HG03354 (cell line): Measurements from ENCODE around the gene DPYD.
"Not testable (repeated sequence)": the region's sequence is repeated elsewhere in the genome, so short reads cannot be mapped to it uniquely, and the experiment has no call there.

Experiments used
- ATAC-seq: cut with Tn5 transposase; IDR thresholded peaks from one replicate; pipeline ENCODE4 v1.9.1; 2021; ENCODE audit warnings: mild to moderate bottlenecking; ENCODE audit not compliant: unreplicated experiment, poor library complexity, severe bottlenecking

The DPYD gene

DNA sequence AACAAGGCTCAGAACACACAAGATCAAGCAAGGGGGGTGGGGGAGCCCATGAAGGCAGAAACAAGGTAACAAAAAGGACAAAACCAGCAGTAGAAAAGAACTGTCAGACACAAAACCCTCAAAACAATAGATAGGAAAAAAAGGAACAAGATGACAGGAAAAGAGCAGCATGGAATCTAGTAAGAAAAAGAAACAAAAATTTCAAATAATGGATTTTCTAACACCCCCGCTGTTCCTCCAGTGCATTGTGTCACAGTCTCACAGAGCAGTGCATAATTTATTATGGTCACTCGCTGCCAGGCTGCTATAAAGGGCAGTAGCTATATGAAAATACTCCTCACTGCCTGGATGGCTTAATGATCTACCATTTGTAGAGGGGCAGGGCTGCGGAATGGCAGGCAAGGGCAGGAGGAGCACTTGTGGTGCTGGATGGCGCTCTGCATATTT, 567.9 kb downstream of the DPYD start:
- ATAC-seq, result no peak

DNA sequence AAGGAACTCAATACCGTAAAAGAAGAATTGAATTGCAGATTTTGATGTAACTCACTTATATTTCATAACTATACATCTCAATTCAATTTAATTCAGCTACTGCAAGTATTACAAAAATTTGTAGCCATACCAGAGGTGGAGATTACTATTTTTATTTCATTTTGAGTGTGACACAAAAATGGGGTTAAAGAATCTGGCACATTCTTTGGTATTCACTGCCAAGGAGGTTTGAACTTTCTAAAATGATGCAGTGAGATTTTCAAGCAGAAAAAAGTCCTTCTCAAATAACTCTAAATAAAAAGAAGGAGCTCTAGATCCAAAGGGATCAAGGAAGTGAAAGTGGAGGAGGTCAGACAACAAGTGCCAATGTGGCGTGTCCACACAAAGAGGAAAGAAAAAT, 569.0 kb downstream of the DPYD start:
- ATAC-seq, result no peak

DNA sequence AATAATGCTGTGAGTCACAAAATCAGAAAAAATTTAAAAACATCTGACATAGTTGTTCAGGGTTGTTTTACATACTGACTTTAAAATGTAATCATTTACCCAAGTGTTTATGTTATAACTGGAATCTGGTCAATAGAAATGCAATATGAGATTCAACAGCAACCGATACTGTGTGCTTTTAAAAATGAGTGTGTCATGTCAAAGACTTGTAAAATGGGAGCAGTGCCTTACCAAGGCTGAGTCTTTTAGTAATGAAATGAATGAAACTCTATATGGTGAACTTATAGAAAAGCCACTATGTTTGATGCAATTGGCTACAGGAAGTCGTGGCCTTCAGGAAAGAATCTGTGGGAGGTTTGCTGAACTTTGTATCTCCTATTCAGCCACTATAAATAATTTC, 570.2 kb downstream of the DPYD start:
- no peak for ATAC-seq

DNA sequence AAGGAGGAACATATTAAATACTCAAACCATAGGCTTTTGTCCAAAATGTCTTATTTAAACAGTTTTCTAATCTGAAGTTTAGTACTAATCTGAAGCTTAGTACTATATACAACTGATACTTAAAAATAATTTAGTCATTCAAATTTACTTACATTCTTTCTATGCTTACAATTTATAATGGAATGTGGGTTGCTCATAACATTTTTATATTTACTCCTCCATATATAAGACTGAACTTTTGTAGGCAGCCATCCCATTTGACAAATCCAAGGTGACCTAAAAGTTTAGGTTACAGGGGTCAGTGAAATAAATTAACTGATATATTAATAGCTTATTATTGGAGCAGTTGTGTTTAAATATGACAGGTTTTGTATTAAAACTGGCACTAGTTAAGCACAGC, 570.6 kb downstream of the DPYD start:
- ATAC-seq, result no peak

DNA sequence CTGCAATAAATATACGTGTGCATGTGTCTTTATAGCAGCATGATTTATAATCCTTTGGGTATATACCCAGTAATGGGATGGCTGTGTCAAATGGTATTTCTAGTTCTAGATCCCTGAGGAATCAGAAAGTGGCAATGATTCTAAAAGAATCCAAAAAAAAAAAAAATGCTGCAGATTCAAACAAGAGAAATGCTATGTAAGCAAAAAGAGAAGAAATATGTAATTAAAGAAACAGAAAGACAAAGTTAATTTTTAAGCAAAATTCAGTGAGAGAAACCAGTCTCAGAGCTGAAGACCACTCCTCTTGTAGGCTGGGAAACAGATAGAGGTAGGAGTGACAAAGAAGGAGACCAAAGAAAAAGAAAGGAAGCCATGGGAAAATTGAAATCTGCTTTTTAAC, 571.0 kb downstream of the DPYD start:
- not testable (repeated sequence) for ATAC-seq

DNA sequence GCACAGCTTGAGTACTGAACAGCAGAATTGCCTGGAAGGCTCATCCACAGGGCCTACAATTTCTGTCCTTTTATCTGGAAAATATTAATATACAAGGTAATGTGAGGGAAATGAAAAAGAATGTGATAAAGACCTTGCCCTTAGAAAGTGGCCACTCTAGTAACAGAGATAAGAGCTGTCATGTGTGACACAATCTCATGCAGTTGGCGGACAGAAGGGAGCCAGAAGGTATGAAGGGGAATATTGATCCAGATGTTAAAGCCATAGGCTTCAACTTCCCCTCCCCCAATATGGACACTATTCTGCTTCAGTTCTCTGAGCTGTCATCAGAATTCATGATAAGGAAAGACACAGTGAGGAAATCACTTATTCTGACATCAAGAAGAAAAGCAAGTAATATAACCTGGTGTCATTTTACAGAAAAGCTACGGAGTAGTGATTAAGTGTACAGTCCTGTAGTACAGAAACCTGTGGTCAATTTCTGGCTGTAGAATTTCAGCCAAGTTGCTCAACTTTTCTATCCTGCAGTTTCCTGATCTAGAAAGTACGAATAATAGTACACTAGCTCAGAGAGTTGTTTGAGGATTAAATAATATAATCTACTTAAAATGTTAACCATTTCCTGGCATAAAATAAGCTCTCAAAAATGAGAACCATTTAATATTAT, 572.1 kb downstream of the DPYD start:
- ATAC-seq, result no peak

DNA sequence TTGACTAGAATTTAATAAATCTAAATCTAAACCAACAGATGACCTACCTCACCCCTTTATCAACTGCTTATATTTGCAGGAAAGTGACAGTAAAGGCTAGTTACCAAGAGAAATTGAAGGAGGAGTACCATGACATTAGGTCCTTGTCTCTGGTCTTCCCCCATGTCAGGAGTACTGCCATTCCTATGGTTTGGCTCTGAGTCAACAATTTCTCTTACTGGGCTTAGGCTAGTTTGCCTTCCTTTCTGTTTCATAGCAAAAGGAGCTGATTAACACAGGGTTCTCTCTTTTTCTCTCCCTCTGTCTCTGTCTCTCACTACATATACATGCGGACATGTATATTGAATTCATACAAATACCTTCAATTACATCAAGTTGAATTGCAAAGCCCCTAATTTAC, 579.9 kb downstream of the DPYD start:
- ATAC-seq, result no peak

DNA sequence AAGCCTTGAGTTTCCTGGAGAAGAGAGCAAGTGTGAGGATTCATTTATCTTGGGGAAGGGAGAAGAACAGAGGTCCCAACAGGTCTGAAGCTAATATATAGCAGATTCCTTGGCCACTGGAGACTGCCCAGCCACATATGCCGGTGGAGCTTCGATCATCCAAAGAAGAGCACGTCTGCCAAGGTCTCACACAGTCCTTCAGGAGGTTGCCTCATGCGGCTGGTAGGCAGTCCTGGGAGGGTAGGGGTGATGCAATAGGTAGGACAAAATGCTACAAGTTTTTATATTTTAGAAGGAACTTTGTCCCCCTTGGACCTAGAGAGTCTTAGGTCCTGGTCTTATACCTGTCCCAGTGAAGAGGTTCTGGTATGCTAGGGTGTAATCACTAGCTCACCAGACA, 582.5 kb downstream of the DPYD start:
- ATAC-seq, result no peak

DNA sequence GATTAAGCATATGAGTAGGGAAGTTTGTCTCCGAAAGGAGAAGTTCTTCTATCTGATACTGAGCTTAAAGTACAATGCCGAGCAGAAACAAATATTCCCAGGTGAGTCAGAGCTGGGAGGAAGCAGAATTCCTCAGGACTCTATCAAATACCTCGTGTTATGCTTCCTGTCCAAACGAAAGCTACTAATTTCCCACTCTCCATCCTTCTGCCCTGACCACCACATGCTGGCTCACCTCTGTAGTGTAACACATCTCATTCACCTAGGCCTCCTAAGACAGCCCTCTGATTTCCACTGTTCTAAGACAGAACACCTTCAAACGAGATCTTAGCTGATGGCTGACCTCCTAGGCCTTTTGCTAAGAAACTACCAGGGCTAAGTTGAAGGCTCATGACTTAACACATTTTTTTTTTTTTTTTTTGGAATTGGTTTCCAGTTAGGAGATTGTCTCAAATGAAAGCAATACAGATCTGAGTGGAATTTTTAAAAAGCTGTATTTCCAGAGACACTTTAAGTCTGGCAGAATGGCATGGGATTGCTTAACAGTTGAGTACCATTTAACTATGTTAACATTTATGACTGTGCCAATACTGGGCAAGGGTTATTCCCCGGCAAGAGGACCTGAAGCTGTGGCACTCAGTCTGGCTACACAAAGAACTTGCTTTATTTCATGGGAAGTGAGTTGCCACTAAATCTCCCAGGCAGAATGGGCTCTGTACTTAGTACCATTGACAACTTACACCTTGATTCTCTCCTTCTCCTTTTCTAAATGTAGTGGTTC, 583.4 kb downstream of the DPYD start:
- ATAC-seq, result no peak

DNA sequence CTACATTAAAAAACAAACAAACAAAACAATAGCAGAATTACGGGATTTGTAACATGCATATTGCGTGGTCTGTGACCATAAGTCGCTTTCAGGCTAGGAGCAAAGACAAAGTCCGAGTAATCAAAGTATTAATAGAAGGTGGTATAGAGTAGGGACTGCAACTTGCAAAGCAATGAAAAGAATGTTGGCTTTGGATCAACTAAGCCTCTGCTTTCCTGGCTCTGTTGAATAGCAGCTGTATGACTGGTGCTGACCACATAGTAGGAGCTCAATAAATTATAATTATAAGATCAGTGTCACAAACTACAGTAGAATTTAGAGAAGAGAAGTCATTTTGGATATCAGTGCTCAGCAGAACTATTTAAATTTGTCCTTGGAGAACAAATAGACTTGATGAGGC, 586.4 kb downstream of the DPYD start:
- no peak for ATAC-seq

DNA sequence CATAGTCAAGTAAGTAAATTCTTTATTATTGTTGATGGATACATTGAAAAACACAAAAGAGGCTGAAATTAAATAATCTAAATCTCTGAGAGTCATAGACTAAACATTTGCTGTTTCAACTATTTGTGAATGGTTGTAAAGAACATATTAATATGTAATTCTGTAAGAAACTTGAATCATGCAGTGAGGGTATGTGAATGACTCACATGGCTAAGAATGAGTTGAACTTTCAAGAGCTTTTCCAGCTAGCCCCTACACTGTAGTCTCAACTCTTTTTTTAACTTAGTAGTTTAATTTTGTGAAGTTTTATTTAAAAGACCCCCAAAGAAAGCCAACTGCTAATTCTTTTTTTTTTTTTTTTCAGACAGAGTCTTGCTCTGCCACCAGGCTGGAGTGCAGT, 588.1 kb downstream of the DPYD start:
- ATAC-seq, result no peak

DNA sequence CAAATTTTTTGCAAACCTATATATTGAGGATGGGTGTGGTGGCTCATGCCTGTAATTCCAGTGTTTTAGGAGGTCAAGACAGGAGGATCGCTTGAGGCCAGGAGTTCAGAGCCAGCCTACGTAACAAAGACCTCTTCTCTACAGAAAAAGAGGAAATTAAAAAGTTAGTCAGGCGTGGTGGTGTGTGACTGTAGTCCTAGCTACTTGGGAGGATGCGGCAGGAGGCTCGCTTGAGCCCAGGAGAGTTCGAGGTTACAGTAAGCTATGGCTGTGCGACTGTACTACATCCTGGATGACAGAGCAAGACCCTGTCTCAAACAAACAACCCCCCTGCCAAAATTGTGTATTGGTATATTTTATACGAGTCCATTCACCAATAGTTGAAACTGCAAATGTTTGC, 589.7 kb downstream of the DPYD start:
- no peak for ATAC-seq

DNA sequence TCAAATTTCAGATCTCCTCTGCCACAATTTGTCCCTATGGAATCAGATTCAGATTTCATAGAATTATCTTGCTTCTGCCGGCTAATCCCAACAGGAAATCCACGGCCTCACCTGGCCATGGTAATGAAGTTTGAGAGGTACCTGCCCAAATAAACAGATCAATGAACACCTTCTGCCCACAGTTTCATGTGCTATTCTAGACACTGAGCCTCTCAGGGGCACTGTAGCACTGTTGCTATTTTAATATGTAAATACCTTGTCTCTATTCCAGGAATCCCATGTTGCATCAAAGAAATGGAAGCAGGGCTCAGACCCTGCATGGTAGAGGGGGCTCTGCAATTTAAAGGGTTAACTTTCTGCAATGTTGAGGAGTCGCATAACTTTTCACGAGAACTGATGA, 606.1 kb downstream of the DPYD start:
- ATAC-seq, result no peak

DNA sequence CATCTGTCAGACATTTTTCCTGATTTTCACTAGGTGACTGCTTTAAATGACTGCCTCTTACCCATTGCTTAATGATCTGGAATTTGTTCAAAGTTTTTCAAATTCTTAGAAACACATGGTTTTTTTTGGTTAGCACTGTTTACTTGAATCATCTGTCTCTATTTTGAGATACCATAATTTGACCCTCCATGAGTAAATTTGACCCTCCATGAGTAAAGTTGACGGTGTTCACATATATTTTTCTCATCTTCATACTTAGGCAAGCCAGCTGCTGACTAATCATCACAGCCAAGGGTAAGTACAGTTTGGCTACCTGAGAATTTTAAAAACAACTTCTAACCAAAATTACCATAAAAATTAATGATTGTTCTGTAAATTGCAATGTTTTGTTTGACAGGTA, 612.7 kb downstream of the DPYD start:
- ATAC-seq, result no peak

DNA sequence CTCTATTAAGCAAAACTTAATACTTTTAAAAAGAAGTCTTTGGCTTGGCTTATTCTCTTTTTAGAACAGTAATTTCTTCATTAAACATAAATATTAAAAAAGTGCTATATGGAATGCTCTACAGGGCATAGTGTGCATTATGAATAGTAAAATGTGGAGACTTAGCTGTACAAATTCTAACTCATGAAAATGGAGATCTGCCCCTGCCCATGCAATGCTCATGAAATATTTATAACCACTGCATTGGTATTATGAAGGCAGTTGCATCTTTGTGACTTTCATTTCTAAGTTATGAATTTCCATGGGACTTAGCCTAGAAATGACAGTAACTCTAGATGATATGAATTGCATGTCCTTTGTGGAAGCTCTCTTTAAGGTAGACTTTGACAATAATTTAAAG, 613.3 kb downstream of the DPYD start:
- no peak for ATAC-seq

DNA sequence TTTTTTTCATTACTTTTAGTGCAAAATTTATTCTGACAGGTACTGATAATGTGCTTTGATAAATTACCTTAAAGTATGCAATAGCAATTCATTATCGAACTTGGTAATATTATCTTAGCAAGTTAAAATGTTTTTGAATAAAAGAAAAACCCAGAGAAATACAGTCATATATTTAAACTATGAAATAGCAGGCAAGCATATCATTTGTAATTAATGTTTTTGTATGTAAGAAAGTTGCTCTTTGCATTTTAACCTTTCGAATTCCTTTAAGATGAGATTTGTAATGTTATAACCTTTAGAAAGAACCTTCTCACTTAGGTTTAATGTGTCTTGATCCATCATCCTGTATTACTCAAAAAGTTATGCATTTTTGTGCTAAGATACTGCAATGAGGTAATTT, 613.7 kb downstream of the DPYD start:
- ATAC-seq, result no peak

DNA sequence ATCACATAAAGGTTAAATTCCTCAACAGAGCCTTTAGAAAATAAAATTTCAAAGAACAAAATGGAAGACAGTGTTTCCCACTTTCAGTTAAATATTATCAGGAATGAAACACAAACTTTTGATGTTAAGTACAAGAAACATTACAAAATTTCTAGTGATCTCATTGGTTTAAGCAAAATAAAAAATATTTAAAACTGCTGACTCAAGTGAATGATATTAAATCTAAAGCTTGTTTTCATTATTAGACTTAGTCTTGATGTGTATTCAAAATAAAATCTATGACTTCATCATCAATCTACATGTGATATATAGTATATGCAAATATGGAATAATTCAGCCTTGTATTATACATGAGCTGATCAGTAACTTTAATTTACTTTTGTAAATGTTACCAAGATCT, 614.3 kb downstream of the DPYD start:
- ATAC-seq, result no peak

DNA sequence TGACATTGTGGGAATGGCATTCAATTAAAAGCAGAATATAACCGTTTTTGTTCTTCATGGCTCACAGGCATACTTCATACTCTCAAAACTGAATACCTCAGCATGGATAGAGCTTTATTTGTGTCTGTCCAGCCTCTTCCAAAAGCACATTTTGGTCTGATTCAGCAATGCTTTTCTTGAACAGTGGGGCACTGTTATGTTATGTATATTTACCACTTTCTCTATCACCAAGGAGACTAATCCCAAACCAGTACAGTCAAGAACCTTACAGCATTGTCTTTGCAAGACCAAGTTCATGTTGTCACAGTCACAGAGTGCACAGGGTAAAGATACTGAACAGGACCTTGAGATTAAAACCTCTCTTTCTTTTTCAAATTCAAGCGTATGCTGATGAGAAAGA, 616.5 kb downstream of the DPYD start:
- ATAC-seq, result no peak

DNA sequence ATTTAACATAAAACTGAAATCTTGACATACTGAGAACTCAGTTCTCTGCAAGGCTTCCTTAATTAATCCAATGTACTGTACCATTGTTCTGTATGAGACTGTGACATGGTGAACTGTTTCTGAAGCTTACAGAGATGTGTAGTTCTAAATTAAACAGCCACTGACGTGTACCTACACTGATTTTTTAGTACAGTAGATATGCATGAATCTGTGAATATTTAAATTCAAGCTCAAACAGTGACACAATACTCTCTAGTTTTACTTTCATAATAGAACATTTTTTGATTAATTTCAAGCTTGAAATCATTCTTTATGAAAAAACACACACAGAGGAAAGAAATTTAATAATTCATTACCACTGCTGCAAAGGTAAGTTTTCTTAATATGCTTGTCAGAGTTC, 621.9 kb downstream of the DPYD start:
- ATAC-seq, result no peak

DNA sequence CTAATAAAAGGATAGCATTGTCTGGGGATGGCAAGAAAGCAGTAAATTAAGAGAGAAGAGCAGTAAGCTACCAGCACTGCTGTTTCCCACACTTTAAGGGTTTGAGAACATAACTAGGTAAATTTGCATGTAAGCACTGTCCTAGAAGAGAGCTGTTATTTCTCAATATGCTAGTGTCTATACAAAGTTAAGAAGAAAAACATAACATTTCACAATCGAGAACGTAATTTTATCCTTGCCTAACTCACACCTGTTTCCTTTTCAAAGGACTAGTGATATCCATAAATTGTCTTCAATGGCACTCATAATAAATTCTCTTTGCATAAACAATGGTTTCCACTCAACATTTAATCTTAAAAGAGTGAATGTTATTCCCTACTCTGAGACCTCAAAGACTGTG, 623.2 kb downstream of the DPYD start:
- ATAC-seq, result no peak

DNA sequence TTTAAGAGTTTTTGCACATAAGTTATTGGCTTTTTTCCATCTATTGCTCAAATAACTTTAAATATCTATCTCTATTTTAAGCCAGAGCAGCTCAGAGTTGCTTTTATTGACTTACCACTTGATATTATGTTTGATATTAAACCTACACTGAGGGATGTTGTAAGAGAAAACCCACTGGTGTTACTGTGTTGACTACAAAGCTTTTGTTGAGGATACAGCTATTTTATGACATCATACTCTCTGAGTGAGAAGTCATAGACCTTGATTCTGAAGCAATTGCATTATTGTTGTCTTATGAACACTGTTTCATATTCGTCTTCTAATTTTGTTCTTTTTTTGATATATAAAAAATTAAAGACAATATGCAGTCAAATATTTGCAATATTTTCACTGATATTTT, 638.9 kb downstream of the DPYD start:
- no peak for ATAC-seq
